Nephron (organoid): ENCODE data around the gene LMTK3.
A peak's percentile ranks its signal among the peaks of the same experiment; 100 is the strongest.

Source experiments
- H3K27ac Mint-ChIP-seq, 3 experiments: 2 replicates each; pipeline ENCODE4 v1.8.0; 2020; ENCODE audit warnings: mixed read lengths in 3 of 3, mild to moderate bottlenecking in 2 of 3, moderate library complexity in 1 of 3
- H3K27me3 Mint-ChIP-seq: 2 replicates; pipeline ENCODE4 v1.8.0; 2021; ENCODE audit warnings: low read depth, mild to moderate bottlenecking, moderate library complexity, mixed read lengths
- H3K36me3 Mint-ChIP-seq: 2 replicates; pipeline ENCODE4 v1.8.0; 2020; ENCODE audit warnings: low read depth, mixed read lengths
- H3K4me1 Mint-ChIP-seq: 2 replicates; pipeline ENCODE4 v1.8.0; 2020; ENCODE audit warnings: mixed read lengths
- H3K4me3 Mint-ChIP-seq, 3 experiments: 2 replicates each; pipeline ENCODE4 v1.8.0; 2020; ENCODE audit warnings: mild to moderate bottlenecking in 3 of 3, mixed read lengths in 3 of 3, moderate library complexity in 2 of 3
- H3K9me3 Mint-ChIP-seq: 2 replicates; pipeline ENCODE4 v1.8.0; 2020; ENCODE audit warnings: mixed read lengths
- CTCF ChIP-seq, 3 experiments: fragments of 200-600 bp; sonication (generic); IDR thresholded peaks; one replicate each; pipeline ENCODE4 v1.5.0; 2021; ENCODE audit warnings: antibody characterized with exemption in 3 of 3; ENCODE audit not compliant: unreplicated experiment in 3 of 3

LMTK3 gene

DNA sequence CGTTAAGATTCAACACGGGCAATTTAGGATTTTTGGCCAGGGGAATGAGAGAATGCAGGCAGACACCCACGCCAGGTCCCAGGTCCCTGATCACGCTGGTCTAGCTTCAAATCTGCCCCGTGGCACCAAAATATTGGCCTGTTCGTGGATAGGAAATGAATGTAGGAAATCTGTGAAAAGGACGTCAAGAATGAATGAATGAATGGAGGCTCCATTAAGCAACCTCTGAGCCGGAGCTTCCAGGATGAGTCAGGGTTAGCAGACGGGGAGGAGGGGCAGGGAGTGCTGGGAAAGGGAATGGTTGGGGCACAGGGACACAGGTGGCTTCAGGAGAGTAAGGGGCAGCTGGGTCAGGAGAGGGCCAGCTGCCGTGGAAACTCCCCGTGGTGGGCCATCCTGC, 44.5 kb upstream of the LMTK3 start:
- TF ChIP-seq CTCF (IDR thresholded peaks at IDR 0.05; ENCODE audit: unreplicated experiment in 3 of 3): no peak
- Mint-ChIP-seq H3K27me3 (peaks cover 31% of the 10 kb centered on the region), H3K4me3 (no peak overlapping the region), H3K27ac (peak overlapping the region in 2 of 3 experiments; percentile 24 to 36), H3K36me3 (no peaks in the 10 kb centered on the region), H3K9me3 (no peaks in the 10 kb centered on the region), H3K4me1 (peaks cover 5% of the 10 kb centered on the region)

- Mint-ChIP-seq H3K27me3 (peaks cover 34% of the 10 kb centered on the region), H3K4me1 (peaks cover 5% of the 10 kb centered on the region), H3K36me3 (no peaks in the 10 kb centered on the region), H3K27ac (peak overlapping the region in 2 of 3 experiments; percentile 65 to 78), H3K9me3 (no peaks in the 10 kb centered on the region), H3K4me3 (peak overlapping the region in 1 of 3 experiments; percentile 21)
- no peak for TF ChIP-seq CTCF (IDR thresholded peaks at IDR 0.05; ENCODE audit: unreplicated experiment in 3 of 3)
These were observed 42.9 kb upstream of the LMTK3 start for GRCh38 chr19:48554385-48555091.

DNA sequence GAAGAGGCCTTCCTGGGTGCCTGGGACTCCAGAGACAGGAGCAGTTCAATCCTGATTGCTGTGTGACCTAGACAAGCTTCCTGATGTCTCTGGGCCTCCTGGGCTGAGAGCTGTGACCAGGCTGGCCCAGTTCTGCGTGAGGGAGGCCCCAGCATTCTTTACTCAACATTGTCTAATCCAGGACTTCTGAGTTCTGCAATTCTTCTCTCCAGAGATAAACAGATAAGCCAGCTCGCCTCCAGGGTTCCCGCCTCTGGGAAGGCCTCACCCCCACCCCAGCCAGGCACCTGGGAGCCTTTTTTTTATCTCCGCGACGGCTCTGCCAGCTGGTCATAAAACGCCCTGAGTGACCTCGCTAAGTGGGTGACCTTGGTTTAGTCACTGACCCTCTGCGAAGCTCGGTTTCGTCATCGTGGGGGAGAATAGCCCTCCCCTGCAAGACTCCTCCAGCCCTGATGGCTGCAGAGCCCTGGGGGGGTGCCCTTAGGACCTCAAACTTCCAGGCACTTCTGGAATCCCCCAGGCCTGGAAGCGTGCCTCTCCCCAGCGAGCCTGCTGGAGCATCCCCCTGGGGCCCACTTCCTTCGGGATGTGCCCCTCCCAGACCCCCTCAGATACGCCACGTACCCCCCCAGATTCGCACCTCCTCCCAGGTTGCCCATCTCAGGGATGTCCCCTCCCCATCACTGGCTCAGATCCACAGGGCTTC, 42.2 kb upstream of the LMTK3 start:
- peak overlapping the region in 1 of 3 experiments; percentile 21 for H3K4me3 Mint-ChIP-seq
- H3K27me3 Mint-ChIP-seq: peaks cover 31% of the 10 kb centered on the region
- peaks cover 5% of the 10 kb centered on the region for H3K4me1 Mint-ChIP-seq
- no peaks in the 10 kb centered on the region for H3K36me3 Mint-ChIP-seq
- H3K9me3 Mint-ChIP-seq: no peaks in the 10 kb centered on the region
- H3K27ac Mint-ChIP-seq: peak overlapping the region in 2 of 3 experiments; percentile 20 to 78
- no peak for TF ChIP-seq CTCF (IDR thresholded peaks at IDR 0.05; ENCODE audit: unreplicated experiment in 3 of 3)

DNA sequence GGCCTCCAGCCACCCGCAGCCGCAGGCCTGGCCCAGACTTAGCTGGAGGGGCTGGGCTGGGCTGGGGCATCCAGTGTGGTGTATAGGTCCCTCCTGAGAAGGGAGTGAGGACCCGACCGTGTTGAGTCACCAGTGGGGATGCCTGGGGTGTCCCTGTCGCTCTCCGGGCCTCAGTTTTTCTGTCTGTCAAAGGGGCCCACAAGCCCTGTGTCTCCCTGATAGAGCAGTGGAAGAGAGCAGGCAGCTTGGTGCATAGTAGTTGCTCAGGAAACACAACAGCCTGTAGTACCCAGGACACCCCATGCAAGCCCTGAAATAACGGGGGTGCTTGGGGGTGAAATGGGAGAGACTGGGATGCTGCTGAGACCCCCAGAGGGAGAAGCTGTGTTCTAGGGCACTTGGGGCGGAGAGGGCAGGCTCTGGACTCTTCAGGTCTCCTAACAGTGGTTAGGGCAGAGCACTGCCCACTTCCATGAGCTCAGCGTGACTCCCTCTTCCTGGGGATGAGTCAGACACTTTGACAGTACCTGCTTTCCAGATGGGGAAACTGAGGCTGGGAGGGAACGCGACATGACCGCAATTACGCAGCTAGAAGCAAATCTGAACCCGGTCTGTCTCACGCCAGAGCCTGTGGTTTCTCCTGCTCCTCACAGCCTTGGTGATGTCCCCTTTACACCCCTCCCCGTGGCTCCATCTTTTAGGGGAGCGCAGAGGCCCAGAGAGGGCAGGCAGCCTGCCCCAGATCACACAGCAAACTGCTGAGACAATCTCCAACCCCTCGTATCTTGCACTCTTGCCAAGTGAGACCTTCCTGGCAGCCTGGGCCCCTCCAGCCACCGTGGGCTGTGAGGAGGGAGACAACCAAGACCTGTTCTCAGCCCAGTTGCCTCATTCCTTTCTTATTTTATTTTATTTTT, 41.0 kb upstream of the LMTK3 start:
- TF ChIP-seq CTCF (IDR thresholded peaks at IDR 0.05; ENCODE audit: unreplicated experiment in 3 of 3): no peak
- Mint-ChIP-seq H3K36me3 (no peaks in the 10 kb centered on the region), H3K4me3 (no peak overlapping the region), H3K9me3 (no peaks in the 10 kb centered on the region), H3K27me3 (peaks cover 28% of the 10 kb centered on the region), H3K4me1 (peaks cover 5% of the 10 kb centered on the region), H3K27ac (no peak overlapping the region)

DNA sequence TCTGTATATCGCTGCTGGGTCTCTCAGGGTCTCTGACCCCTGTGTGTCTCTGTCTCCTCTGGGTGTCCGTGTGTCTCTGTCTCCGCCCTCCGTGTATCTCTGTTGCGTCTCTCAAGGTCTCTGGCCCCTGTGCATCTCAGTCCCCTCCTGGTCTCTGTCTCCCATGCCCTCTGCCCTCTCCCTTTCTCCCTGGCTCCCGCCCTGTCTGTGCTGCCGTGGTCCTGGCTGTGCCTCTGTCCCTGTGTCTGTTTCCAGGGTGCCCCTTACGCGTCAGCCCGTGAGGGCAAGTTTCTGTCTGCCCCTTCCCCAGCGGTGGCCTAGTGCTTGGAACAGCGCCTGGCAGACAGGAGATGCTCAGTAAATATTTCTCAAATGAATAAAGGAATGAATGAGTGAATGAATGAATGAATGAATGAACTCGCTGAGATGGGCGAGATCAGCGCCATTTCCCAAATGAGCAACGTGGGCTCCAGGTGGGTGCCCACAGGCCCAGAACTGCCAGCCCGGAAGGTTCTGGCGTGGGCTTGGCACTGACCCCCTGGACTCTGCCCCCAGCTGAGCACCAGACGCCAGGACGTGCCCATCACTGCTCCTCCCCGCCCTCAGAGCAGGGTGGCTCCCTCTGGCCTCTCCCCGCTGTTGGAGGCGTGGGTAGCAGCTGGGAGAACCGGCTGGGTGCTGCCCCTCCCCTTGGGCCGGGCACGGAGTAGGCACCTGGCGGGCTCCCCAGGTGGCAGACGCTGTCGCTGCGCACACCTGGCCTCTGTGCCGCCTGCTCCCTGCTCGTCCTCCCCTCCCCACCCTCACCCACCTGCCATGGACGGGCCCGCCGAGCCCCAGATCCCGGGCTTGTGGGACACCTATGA, 40.0 kb upstream of the LMTK3 start, which contains the start of gene SULT2B1:
SULT2B1 (plus strand) TSS at position 736 of the 866 bp plus-strand sequence; CDS start at position 817, 81 bp downstream.
- TF ChIP-seq CTCF (IDR thresholded peaks at IDR 0.05; ENCODE audit: unreplicated experiment in 3 of 3): no peak

More for the DNA sequence above, 40.0 kb upstream of the LMTK3 start, which contains the start of gene SULT2B1:
- no peaks in the 10 kb centered on the region for H3K36me3 Mint-ChIP-seq
- no peaks in the 10 kb centered on the region for H3K9me3 Mint-ChIP-seq
- H3K4me1 Mint-ChIP-seq: peaks cover 5% of the 10 kb centered on the region
- H3K4me3 Mint-ChIP-seq: no peak within 1 kb of the TSS
- H3K27me3 Mint-ChIP-seq: peaks cover 25% of the 10 kb centered on the region
- H3K27ac Mint-ChIP-seq: peak within 1 kb of the TSS in 1 of 3 experiments; percentile 12
